Measurements from ENCODE around the gene CABCOCO1.

DNA sequence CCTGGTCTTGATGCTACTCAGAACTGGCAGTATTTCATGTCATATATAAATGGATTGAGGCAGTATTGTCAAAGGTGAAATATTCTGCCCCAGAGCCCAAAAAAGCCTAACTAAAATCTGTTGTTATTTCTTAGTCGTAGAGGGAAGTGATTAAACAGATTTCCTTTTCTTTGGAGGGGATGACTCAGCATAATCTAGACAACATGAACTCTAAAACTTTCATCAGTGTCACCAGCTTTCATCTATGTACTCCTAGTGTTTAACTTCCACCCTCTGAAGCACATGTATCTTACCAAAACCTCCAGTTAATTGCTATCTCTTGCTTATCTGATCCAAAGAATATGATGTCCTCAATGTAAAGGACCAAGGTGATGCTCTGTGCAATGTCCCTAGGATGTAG lies 141.7 kb downstream of the CABCOCO1 start:
- TF ChIP-seq, protein P1, sequence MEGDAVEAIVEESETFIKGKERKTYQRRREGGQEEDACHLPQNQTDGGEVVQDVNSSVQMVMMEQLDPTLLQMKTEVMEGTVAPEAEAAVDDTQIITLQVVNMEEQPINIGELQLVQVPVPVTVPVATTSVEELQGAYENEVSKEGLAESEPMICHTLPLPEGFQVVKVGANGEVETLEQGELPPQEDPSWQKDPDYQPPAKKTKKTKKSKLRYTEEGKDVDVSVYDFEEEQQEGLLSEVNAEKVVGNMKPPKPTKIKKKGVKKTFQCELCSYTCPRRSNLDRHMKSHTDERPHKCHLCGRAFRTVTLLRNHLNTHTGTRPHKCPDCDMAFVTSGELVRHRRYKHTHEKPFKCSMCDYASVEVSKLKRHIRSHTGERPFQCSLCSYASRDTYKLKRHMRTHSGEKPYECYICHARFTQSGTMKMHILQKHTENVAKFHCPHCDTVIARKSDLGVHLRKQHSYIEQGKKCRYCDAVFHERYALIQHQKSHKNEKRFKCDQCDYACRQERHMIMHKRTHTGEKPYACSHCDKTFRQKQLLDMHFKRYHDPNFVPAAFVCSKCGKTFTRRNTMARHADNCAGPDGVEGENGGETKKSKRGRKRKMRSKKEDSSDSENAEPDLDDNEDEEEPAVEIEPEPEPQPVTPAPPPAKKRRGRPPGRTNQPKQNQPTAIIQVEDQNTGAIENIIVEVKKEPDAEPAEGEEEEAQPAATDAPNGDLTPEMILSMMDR (optimal IDR thresholded peaks at IDR 0.05 in 1 of 3, IDR thresholded peaks at IDR 0.05 in 1 of 3, conservative IDR thresholded peaks at IDR 0.05 in 1 of 3; ENCODE audit: extremely low read depth in 1 of 3, insufficient read depth in 2 of 3, low read length in 3 of 3) = no peak
- TF ChIP-seq EZH2 (IDR thresholded peaks at IDR 0.05; ENCODE audit: low read length) = no peak
